Stimulated activated CD8-positive, alpha-beta memory T cell treated with anti-CD3 and anti-CD28 coated beads, Interleukin-7, amount 100 ng/mL, for 1 hour (primary cell): ENCODE measurements around the gene ITGA8.

ENCODE experiments used
- DNase-seq, 2 donors: peaks; one replicate each; pipeline ENCODE4 v3.0.0-alpha.2; 2020; ENCODE audit warnings: low read depth in 2 of 2

Gene ITGA8

GRCh38 chr10:15735763-15736162 is 16.0 kb upstream of the ITGA8 start:
- no peak for DNase-seq

GRCh38 chr10:15730341-15730740 is 10.6 kb upstream of the ITGA8 start:
- DNase-seq = no peak

GRCh38 chr10:15729890-15730289 is 10.2 kb upstream of the ITGA8 start:
- DNase-seq = no peak

- DNase-seq = no peak
These were observed 6.3 kb upstream of the ITGA8 start for GRCh38 chr10:15726042-15726441.

- DNase-seq = no peak
These were observed 5.9 kb upstream of the ITGA8 start for GRCh38 chr10:15725603-15726002.

- no peak for DNase-seq
These were observed 5.0 kb upstream of the ITGA8 start for GRCh38 chr10:15724683-15725082.

- no peak for DNase-seq
These were observed 4.1 kb upstream of the ITGA8 start for GRCh38 chr10:15723803-15724202.

GRCh38 chr10:15720635-15721287 is 1.0 kb upstream of the ITGA8 start:
- DNase-seq = no peak

GRCh38 chr10:15719049-15719898 is 448 bp downstream of the ITGA8 start:
- DNase-seq = no peak

- no peak for DNase-seq
These were observed 1.1 kb downstream of the ITGA8 start for GRCh38 chr10:15718694-15719048.

GRCh38 chr10:15715619-15716227 is 4.0 kb downstream of the ITGA8 start:
- no peak for DNase-seq

GRCh38 chr10:15714847-15715246 is 4.9 kb downstream of the ITGA8 start:
- DNase-seq = no peak

- no peak for DNase-seq
These were observed 6.8 kb downstream of the ITGA8 start for GRCh38 chr10:15712883-15713282.

- no peak for DNase-seq
These were observed 9.3 kb downstream of the ITGA8 start for GRCh38 chr10:15710455-15710854.

- no peak for DNase-seq
These were observed 14.4 kb downstream of the ITGA8 start for GRCh38 chr10:15705298-15705697.

- no peak for DNase-seq
These were observed 15.1 kb downstream of the ITGA8 start for GRCh38 chr10:15704581-15704968.

GRCh38 chr10:15703944-15704580 is 15.7 kb downstream of the ITGA8 start:
- DNase-seq = no peak

- no peak for DNase-seq
These were observed 16.4 kb downstream of the ITGA8 start for GRCh38 chr10:15703151-15703880.

GRCh38 chr10:15700078-15700674 is 19.5 kb downstream of the ITGA8 start:
- no peak for DNase-seq

- DNase-seq = no peak
These were observed 23.9 kb downstream of the ITGA8 start for GRCh38 chr10:15695852-15696251.

- no peak for DNase-seq
These were observed 29.7 kb downstream of the ITGA8 start for GRCh38 chr10:15690031-15690430.
